HepG2 (cell line): ENCODE measurements around the gene ZDHHC14. TPM values are rescaled to one million over a fixed set of nuclear protein-coding genes. Genes with fewer than 3 reads are reported as not detected.

Source experiments
- ARHGAP35 ChIP-seq: sonication (generic); formaldehyde crosslinking; IDR thresholded peaks from 2 replicates; pipeline ENCODE4 v1.9.0; 2022; ENCODE audit warnings: mild to moderate bottlenecking, inconsistent platforms, moderate library complexity, missing genetic modification reagents, borderline replicate concordance
- GATAD1 ChIP-seq: IDR thresholded peaks from 2 replicates; pipeline ENCODE4 v1.6.1; 2016; ENCODE audit warnings: missing genetic modification reagents, missing compliant biosample characterization
- HIC2 ChIP-seq: sonication (generic); formaldehyde crosslinking; IDR thresholded peaks from 2 replicates; pipeline ENCODE4 v1.9.0; 2022; ENCODE audit warnings: low read depth, missing genetic modification reagents
- HIVEP1 ChIP-seq: sonication (generic); formaldehyde crosslinking; IDR thresholded peaks from 2 replicates; pipeline ENCODE4 v1.4.0; 2020; ENCODE audit warnings: mild to moderate bottlenecking, missing genetic modification reagents
- HMGA1 ChIP-seq: sonication (generic); formaldehyde crosslinking; conservative IDR thresholded peaks from 2 replicates; pipeline ENCODE4 v1.4.0; 2020; ENCODE audit warnings: missing genetic modification reagents
- LBX2 ChIP-seq: sonication (generic); formaldehyde crosslinking; IDR thresholded peaks from 2 replicates; pipeline ENCODE4 v1.5.0; 2020; ENCODE audit warnings: missing genetic modification reagents, mild to moderate bottlenecking, borderline replicate concordance
- MAFF ChIP-seq: IDR thresholded peaks from 2 replicates; pipeline ENCODE4 v1.6.1; 2011; ENCODE audit warnings: low read depth, low read length, improper control_type of control experiment
- MEF2D ChIP-seq: sonication (generic); formaldehyde crosslinking; IDR thresholded peaks from 2 replicates; pipeline ENCODE4 v1.5.1; 2020; ENCODE audit warnings: mild to moderate bottlenecking, missing genetic modification reagents
- NCOR1 ChIP-seq: fragments of 200-600 bp; sonication (generic); IDR thresholded peaks from 2 replicates; pipeline ENCODE4 v1.7.0; 2017; ENCODE audit warnings: antibody characterized with exemption, low read length, borderline replicate concordance
- PRMT3 ChIP-seq: sonication (generic); formaldehyde crosslinking; IDR thresholded peaks from 2 replicates; pipeline ENCODE4 v1.8.1; 2022; ENCODE audit warnings: low read depth, mild to moderate bottlenecking, moderate library complexity, missing genetic modification reagents, borderline replicate concordance
- SKI ChIP-seq: fragments of 450-650 bp; IDR thresholded peaks from one replicate; pipeline ENCODE4 v1.6.1; 2018; ENCODE audit warnings: mild to moderate bottlenecking; ENCODE audit not compliant: partially characterized antibody
- SP2 ChIP-seq: sonication (generic); formaldehyde crosslinking; IDR thresholded peaks from 2 replicates; pipeline ENCODE4 v1.5.1; 2020; ENCODE audit warnings: mild to moderate bottlenecking, missing genetic modification reagents
- SPEN ChIP-seq: sonication (generic); formaldehyde crosslinking; IDR thresholded peaks from 2 replicates; pipeline ENCODE4 v1.5.1; 2020; ENCODE audit warnings: low read depth, mild to moderate bottlenecking, missing genetic modification reagents
- TARDBP ChIP-seq: sonication (generic); formaldehyde crosslinking; IDR thresholded peaks from 2 replicates; pipeline ENCODE4 v1.8.0; 2022; ENCODE audit warnings: mild to moderate bottlenecking, missing genetic modification reagents
- ZBTB1 ChIP-seq: sonication (generic); formaldehyde crosslinking; IDR thresholded peaks from 2 replicates; pipeline ENCODE4 v1.4.0; 2020; ENCODE audit warnings: missing genetic modification reagents, borderline replicate concordance
- ZFP91 ChIP-seq: sonication (generic); formaldehyde crosslinking; IDR thresholded peaks from 2 replicates; pipeline ENCODE4 v1.9.0; 2022; ENCODE audit warnings: missing genetic modification reagents, mild to moderate bottlenecking, borderline replicate concordance
- ZNF562 ChIP-seq: sonication (generic); formaldehyde crosslinking; IDR thresholded peaks from 2 replicates; pipeline ENCODE4 v1.8.0; 2022; ENCODE audit warnings: missing genetic modification reagents, borderline replicate concordance
- ZNF605 ChIP-seq: sonication (generic); formaldehyde crosslinking; IDR thresholded peaks from 2 replicates; pipeline ENCODE4 v1.8.0; 2022; ENCODE audit warnings: mild to moderate bottlenecking, missing genetic modification reagents
- ZNF678 ChIP-seq: sonication (generic); formaldehyde crosslinking; IDR thresholded peaks from 2 replicates; pipeline ENCODE4 v1.4.0; 2020; ENCODE audit warnings: mild to moderate bottlenecking, missing genetic modification reagents
- ZNF747 ChIP-seq: sonication (generic); formaldehyde crosslinking; IDR thresholded peaks from 2 replicates; pipeline ENCODE4 v1.8.1; 2023; ENCODE audit warnings: missing genetic modification reagents, mild to moderate bottlenecking, borderline replicate concordance
- ZNF770 ChIP-seq: sonication (generic); formaldehyde crosslinking; IDR thresholded peaks from 2 replicates; pipeline ENCODE4 v1.5.0; 2020; ENCODE audit warnings: mild to moderate bottlenecking, missing genetic modification reagents
- ZNF773 ChIP-seq: sonication (generic); formaldehyde crosslinking; IDR thresholded peaks from 2 replicates; pipeline ENCODE4 v1.4.0; 2020; ENCODE audit warnings: missing genetic modification reagents, borderline replicate concordance
- polyA plus RNA-seq, 8 experiments: library from polyadenylated mRNA; depleted of rRNA in 3 of 8; stranded (reverse) in 7 of 8; unstranded in 1 of 8; fragments of >200 nt; fragmentation: Illumina TruSeq in 4 of 8; extraction: Trizol in 4 of 8; gene quantifications; 2 replicates each; pipeline versions ENCODE4 v1.2.1 to v1.2.3, GENCODE V29; 2011 to 2016; ENCODE audit warnings: low read depth in 4 of 8, missing spikeins in 1 of 8, mixed read lengths in 1 of 8; ENCODE audit not compliant: insufficient read depth in 1 of 8
- total RNA-seq, 5 experiments: library from RNA; depleted of rRNA; stranded (reverse); fragments of >200 nt; fragmentation: Illumina TruSeq; extraction: Trizol; gene quantifications; 2 replicates each; pipeline ENCODE4 v1.2.3, GENCODE V29; 2016; ENCODE audit warnings: low read depth in 1 of 5

ZDHHC14 gene
- total and polyA plus RNA-seq, 2 of the 13 experiments (the other 11 are each of a cell fraction or from before 2014, with no cell fraction given) = 3.7 to 9.5 TPM

GRCh38 chr6:157380779-157381561 lies at the start of gene ZDHHC14 (continued):
- no peak for TF ChIP-seq ZNF770
- TF ChIP-seq PRMT3 (CRISPR knock-in tag) = 0 out of 2 replicates have a peak, but pooled peaks have one; percentile 11
- TF ChIP-seq MEF2D (CRISPR knock-in tag) = no peak
- peak; percentile 62; the same call in 1 of the 2 replicates for TF ChIP-seq ARHGAP35 (CRISPR knock-in tag)
- peak; percentile 65 for TF ChIP-seq TARDBP (CRISPR knock-in tag)
- no peak for TF ChIP-seq MAFF
- TF ChIP-seq ZNF747 (CRISPR knock-in tag) = no peak
- TF ChIP-seq HIC2 (CRISPR knock-in tag) = no peak; the same call in 1 of the 2 replicates
- peak; percentile 4; the same call in 1 of the 2 replicates for TF ChIP-seq ZNF605 (CRISPR knock-in tag)
- TF ChIP-seq LBX2 (CRISPR knock-in tag) = no peak; the same call in 1 of the 2 replicates
- TF ChIP-seq HIVEP1 (CRISPR knock-in tag) = no peak
- peak; percentile 72; the same call in 1 of the 2 replicates for TF ChIP-seq SPEN (CRISPR knock-in tag)
- no peak for TF ChIP-seq ZNF773 (CRISPR knock-in tag)
- no peak for TF ChIP-seq ZBTB1 (CRISPR knock-in tag)
- TF ChIP-seq HMGA1 (CRISPR knock-in tag) = no peak
- TF ChIP-seq ZFP91 (CRISPR knock-in tag) = peak; percentile 48; the same call in 1 of the 2 replicates
- no peak for TF ChIP-seq ZNF562 (CRISPR knock-in tag)
- no peak for TF ChIP-seq SKI
- TF ChIP-seq GATAD1 (CRISPR knock-in tag) = no peak
- peak; percentile 28; the same call in 1 of the 2 replicates for TF ChIP-seq SP2 (CRISPR knock-in tag)
- no peak for TF ChIP-seq ZNF678 (CRISPR knock-in tag)
- no peak for TF ChIP-seq NCOR1
